GM21737 (cell line): ENCODE results near the gene ELMOD2.

ENCODE experiments used
- ATAC-seq: cut with Tn5 transposase; IDR thresholded peaks from one replicate; pipeline ENCODE4 v1.9.1; 2021; ENCODE audit warnings: mild to moderate bottlenecking, moderate library complexity; ENCODE audit not compliant: unreplicated experiment

ELMOD2 gene

GRCh38 chr4:140579278-140579677 is 55.3 kb downstream of the ELMOD2 start:
- ATAC-seq = no peak

- ATAC-seq = no peak
Observed at GRCh38 chr4:140581078-140581477, 57.1 kb downstream of the ELMOD2 start.

GRCh38 chr4:140584439-140584838 is 60.5 kb downstream of the ELMOD2 start:
- ATAC-seq = no peak

GRCh38 chr4:140595065-140595464 is 71.1 kb downstream of the ELMOD2 start:
- no peak for ATAC-seq

- ATAC-seq = no peak
Observed at GRCh38 chr4:140600408-140600807, 76.4 kb downstream of the ELMOD2 start.

GRCh38 chr4:140602714-140603113 is 78.7 kb downstream of the ELMOD2 start:
- ATAC-seq = no peak

GRCh38 chr4:140603286-140603685 is 79.3 kb downstream of the ELMOD2 start:
- no peak for ATAC-seq
